ENCODE data around the gene ERBB4.

GRCh38 chr2:211407076-211407475 is 1131.5 kb downstream of the ERBB4 start:
- TF ChIP-seq CTCF (IDR thresholded peaks at IDR 0.05) (no peak), POLR2AphosphoS5 (IDR thresholded peaks at IDR 0.05) (no peak), POLR2A (IDR thresholded peaks at IDR 0.05) (no peak)

All from prostate gland (tissue), 2 donors.